K562 (cell line): ENCODE measurements around the gene TMEM245. TPM values are rescaled to one million over a fixed set of nuclear protein-coding genes. Genes with fewer than 3 reads are reported as not detected.

ENCODE experiments used
- ATAC-seq: fragments of 200-7000 bp; cut with Tn5 transposase; 3 replicates; pipeline ENCODE4 v1.9.1; 2020; ENCODE audit warnings: moderate library complexity
- BruUV-seq: library from RNA; stranded (reverse); fragments of 400-500 nt; replicated peaks from 2 replicates; lab custom pipeline; 2021; lab: Mats Ljungman, UMichigan
- CTCF ChIA-PET: fragments of 300-600 bp; formaldehyde crosslinking; extraction: SDS; loops from one replicate; lab custom pipeline; 2021; ENCODE audit warnings: low intra/inter-chr PET ratio; lab: Yijun Ruan, JAX
- POLR2A ChIA-PET: fragments of 300-600, 350-650 bp; sonication (Branson Sonifier 250); formaldehyde crosslinking; extraction: SDS; loops from one replicate; lab custom pipeline; 2021; ENCODE audit warnings: antibody characterized with exemption, inconsistent platforms; lab: Yijun Ruan, JAX
- DNase-seq, 4 experiments: peaks; one replicate each; pipeline versions ENCODE4 v3.0.0 to v3.0.0-alpha.2; 2011 to 2018; ENCODE audit warnings: low spot score in 3 of 4, mixed read lengths in 3 of 4; ENCODE audit errors: extremely low read depth in 1 of 4
- FAIRE-seq: peaks from 2 replicates; lab custom pipeline; 2011; peaks lifted over from hg19 to GRCh38; lab: Jason Lieb, UNC
- H2AFZ ChIP-seq: 2 replicates; pipeline ENCODE4 v1.6.0; 2011; ENCODE audit warnings: low read depth, low read length, control low read depth, inconsistent platforms
- H3K27ac ChIP-seq: fragments of 200-600 bp; 3 replicates; pipeline ENCODE4 v1.8.0; 2011; ENCODE audit warnings: low read depth, mild to moderate bottlenecking, control low read depth, inconsistent platforms, low read length, moderate library complexity, mixed read lengths; ENCODE audit errors: extremely low read depth
- H3K27me3 ChIP-seq, 2 experiments: fragments of 300-600 bp in 1 of 2; 2 replicates in 1 of 2; 3 replicates in 1 of 2; pipeline versions ENCODE4 v1.6.0 to v1.8.0; 2011; ENCODE audit warnings: inconsistent platforms in 2 of 2, low read length in 2 of 2, mild to moderate bottlenecking in 1 of 2, mixed read lengths in 1 of 2, moderate library complexity in 1 of 2; ENCODE audit not compliant: control insufficient read depth in 2 of 2, insufficient read depth in 2 of 2
- H3K36me3 ChIP-seq: fragments of 300-600 bp; 3 replicates; pipeline ENCODE4 v1.8.0; 2011; ENCODE audit warnings: mild to moderate bottlenecking, low read length, inconsistent platforms; ENCODE audit not compliant: control insufficient read depth, insufficient read depth
- H3K4me1 ChIP-seq, 2 experiments: fragments of 200-600 bp in 1 of 2; replicated peaks in 1 of 2; 2 replicates in 1 of 2; 3 replicates in 1 of 2; pipeline versions ENCODE4 v1.5.1 to v1.8.0; 2011; ENCODE audit warnings: inconsistent platforms in 2 of 2, low read length in 2 of 2, mild to moderate bottlenecking in 1 of 2, mixed read lengths in 1 of 2, moderate library complexity in 1 of 2; ENCODE audit not compliant: control insufficient read depth in 2 of 2, insufficient read depth in 2 of 2
- H3K4me2 ChIP-seq: 2 replicates; pipeline ENCODE4 v1.6.1; 2011; ENCODE audit warnings: low read length, control low read depth, inconsistent platforms, mixed read lengths; ENCODE audit not compliant: insufficient read depth
- H3K4me3 ChIP-seq: fragments of 200-600 bp; sonication (generic), shearing (Covaris generic); 2 replicates; pipeline ENCODE4 v1.5.1; 2016; ENCODE audit warnings: control low read depth, inconsistent platforms
- H3K79me2 ChIP-seq: fragments of 200-600 bp; 3 replicates; pipeline ENCODE4 v1.8.0; 2011; ENCODE audit warnings: low read length, inconsistent platforms; ENCODE audit not compliant: control insufficient read depth, insufficient read depth
- H3K9ac ChIP-seq, 2 experiments: 2 replicates each; pipeline versions ENCODE4 v1.6.0 to v1.6.1; 2011; ENCODE audit warnings: low read depth in 2 of 2, low read length in 2 of 2, control low read depth in 1 of 2, inconsistent platforms in 1 of 2, mild to moderate bottlenecking in 1 of 2, mixed read lengths in 1 of 2; ENCODE audit not compliant: insufficient read depth in 1 of 2
- H3K9me1 ChIP-seq: one replicate; pipeline ENCODE4 v1.6.0; 2011; ENCODE audit warnings: inconsistent platforms, mild to moderate bottlenecking, low read length, moderate library complexity; ENCODE audit not compliant: control insufficient read depth, insufficient read depth
- H3K9me3 ChIP-seq: replicated peaks from 2 replicates; pipeline ENCODE4 v1.5.1; 2011; ENCODE audit warnings: low read depth, low read length, inconsistent platforms; ENCODE audit not compliant: control insufficient read depth, insufficient read depth
- H4K20me1 ChIP-seq: replicated peaks from 2 replicates; pipeline ENCODE4 v1.6.1; 2011; ENCODE audit warnings: low read length, inconsistent platforms, mixed read lengths; ENCODE audit not compliant: control insufficient read depth, insufficient read depth
- ADNP ChIP-seq: fragments of 200-800 bp; sonication (Bioruptor generic); IDR thresholded peaks from 2 replicates; pipeline ENCODE4 v1.6.1; 2016; ENCODE audit warnings: missing genetic modification characterization, missing compliant biosample characterization
- BACH1 ChIP-seq: fragments of 200-800 bp; sonication (Bioruptor generic); IDR thresholded peaks from 2 replicates; pipeline ENCODE4 v1.6.1; 2016; ENCODE audit warnings: missing genetic modification characterization, missing compliant biosample characterization
- BCL6 ChIP-seq: fragments of 250-450 bp; sonication (Bioruptor Pico); IDR thresholded peaks from 2 replicates; pipeline ENCODE4 v1.4.0; 2020
- BCOR ChIP-seq: fragments of 450-650 bp; IDR thresholded peaks from 2 replicates; pipeline ENCODE4 v1.6.1; 2016
- CBFA2T2 ChIP-seq: fragments of 450-650 bp; conservative IDR thresholded peaks from 2 replicates; pipeline ENCODE4 v1.6.1; 2017; ENCODE audit warnings: mild to moderate bottlenecking
- DACH1 ChIP-seq: fragments of 450-650 bp; IDR thresholded peaks from 2 replicates; pipeline ENCODE4 v1.6.1; 2018; ENCODE audit not compliant: partially characterized antibody
- ETS2 ChIP-seq: IDR thresholded peaks from 2 replicates; pipeline ENCODE4 v1.6.1; 2016; ENCODE audit warnings: borderline replicate concordance, missing genetic modification characterization, mild to moderate bottlenecking, moderate library complexity, missing compliant biosample characterization; ENCODE audit not compliant: poor library complexity, severe bottlenecking
- FOXA1 ChIP-seq: fragments of 450-650 bp; IDR thresholded peaks from 2 replicates; pipeline ENCODE4 v1.6.1; 2016; ENCODE audit warnings: mild to moderate bottlenecking, borderline replicate concordance
- GATA2 ChIP-seq: sonication (generic); formaldehyde crosslinking; IDR thresholded peaks from 2 replicates; pipeline ENCODE4 v1.4.0; 2020; ENCODE audit warnings: mild to moderate bottlenecking, missing genetic modification reagents
- MAFG ChIP-seq: fragments of 450-650 bp; conservative IDR thresholded peaks from 2 replicates; pipeline ENCODE4 v1.6.1; 2016; ENCODE audit warnings: missing genetic modification characterization, missing compliant biosample characterization
- MAFK ChIP-seq: IDR thresholded peaks from 2 replicates; pipeline ENCODE4 v1.6.1; 2011; ENCODE audit warnings: low read length, improper control_type of control experiment
- NCOA2 ChIP-seq, 2 experiments: fragments of 450-650 bp; IDR thresholded peaks; 2 replicates each; pipeline ENCODE4 v1.6.1; 2018; ENCODE audit warnings: mild to moderate bottlenecking in 2 of 2, moderate library complexity in 1 of 2; ENCODE audit not compliant: partially characterized antibody in 2 of 2
- PCBP2 ChIP-seq: fragments of 200-400 bp; formaldehyde crosslinking; IDR thresholded peaks from 2 replicates; pipeline ENCODE4 v1.6.1; 2018; ENCODE audit warnings: low read length, low read depth, mild to moderate bottlenecking, moderate library complexity; ENCODE audit not compliant: poor library complexity, severe bottlenecking
- PHB2 ChIP-seq: fragments of 450-650 bp; IDR thresholded peaks from 2 replicates; pipeline ENCODE4 v1.6.1; 2017; ENCODE audit warnings: low read depth
- RCOR1 ChIP-seq, 2 experiments: IDR thresholded peaks; 2 replicates each; pipeline ENCODE4 v1.6.1; 2012; ENCODE audit warnings: low read depth in 2 of 2, low read length in 2 of 2, borderline replicate concordance in 1 of 2, improper control_type of control experiment in 1 of 2
- RNF2 ChIP-seq: sonication (generic); IDR thresholded peaks from 2 replicates; pipeline ENCODE4 v1.6.1; 2016
- SMARCA5 ChIP-seq: fragments of 450-650 bp; IDR thresholded peaks from 2 replicates; pipeline ENCODE4 v1.6.1; 2016
- STAT5A ChIP-seq: IDR thresholded peaks from 2 replicates; pipeline ENCODE4 v1.6.1; 2012; ENCODE audit warnings: low read length, inconsistent platforms, borderline replicate concordance
- XRCC3 ChIP-seq: fragments of 450-650 bp; IDR thresholded peaks from 2 replicates; pipeline ENCODE4 v1.6.1; 2017; ENCODE audit warnings: mild to moderate bottlenecking, moderate library complexity
- ZFP36 ChIP-seq: fragments of 150-350 bp; IDR thresholded peaks from 2 replicates; pipeline ENCODE4 v1.6.1; 2018; ENCODE audit warnings: low read length, low read depth; ENCODE audit not compliant: partially characterized antibody
- ZNF583 ChIP-seq: fragments of 250-450 bp; sonication (Bioruptor Pico); IDR thresholded peaks from 2 replicates; pipeline ENCODE4 v1.4.0; 2020
- WGBS: fragments of 100-300 bp; shearing (Covaris generic); methylation state at CpG from one replicate; pipeline ENCODE4 v1.1.6; 2016; ENCODE audit warnings: low coverage, mixed read lengths; ENCODE audit not compliant: insufficient coverage; ENCODE audit errors: missing lambda C conversion rate; 5-methylcytosine and 5-hydroxymethylcytosine counted together
- in situ Hi-C: fragments of 300-500 bp; cut with MboI; formaldehyde crosslinking; loops from 4 replicates; pipeline ENCODE4 v1.15.0; 2018; ENCODE audit warnings: inconsistent platforms, mixed read lengths
- intact Hi-C: fragments of 100-400 bp; cut with micrococcal nuclease; formaldehyde crosslinking; loops from 2 replicates; pipeline ENCODE4 v1.14.2; 2022
- polyA plus RNA-seq, 8 experiments: library from polyadenylated mRNA; depleted of rRNA in 4 of 8; stranded (reverse) in 5 of 8; unstranded in 3 of 8; fragments of >200 nt; fragmentation: Nextera tagmentation in 2 of 8; fragmentation: Illumina TruSeq in 1 of 8; extraction: Ambion mirVana in 2 of 8; extraction: Trizol in 1 of 8; gene quantifications; 2 replicates each; pipeline versions ENCODE4 v1.2.1 to v1.2.3, GENCODE V29; 2011 to 2014; ENCODE audit warnings: inconsistent platforms in 1 of 8, missing spikeins in 1 of 8
- total RNA-seq, 7 experiments: library from RNA; depleted of rRNA in 6 of 7; stranded (reverse); fragments of >200 nt in 6 of 7; fragmentation: Illumina TruSeq in 2 of 7; extraction: Trizol in 2 of 7; gene quantifications; 2 replicates each; pipeline versions ENCODE4 v1.2.1 to v1.2.3, GENCODE V29; 2011 to 2021; ENCODE audit warnings: low replicate concordance in 1 of 7
- TF ChIP-seq, protein P1 (sequence below), 2 experiments: fragments of 450-650 bp in 1 of 2; sonication (generic) in 1 of 2; formaldehyde crosslinking; conservative IDR thresholded peaks; 2 replicates each; pipeline versions ENCODE4 v1.4.0 to v1.8.1; 2020 to 2022; ENCODE audit warnings: mild to moderate bottlenecking in 1 of 2, missing genetic modification reagents in 1 of 2
- TF ChIP-seq, protein P2 (sequence below): fragments of 250-450 bp; sonication (Bioruptor Pico); IDR thresholded peaks from 2 replicates; pipeline ENCODE4 v1.8.0; 2021; ENCODE audit warnings: mild to moderate bottlenecking, moderate library complexity

The TMEM245 gene
- total and polyA plus RNA-seq, 9 of the 15 experiments (the other 6 are each of a cell fraction or from before 2014, with no cell fraction given) = 8.5 to 43.2 (median 24.3) TPM

DNA sequence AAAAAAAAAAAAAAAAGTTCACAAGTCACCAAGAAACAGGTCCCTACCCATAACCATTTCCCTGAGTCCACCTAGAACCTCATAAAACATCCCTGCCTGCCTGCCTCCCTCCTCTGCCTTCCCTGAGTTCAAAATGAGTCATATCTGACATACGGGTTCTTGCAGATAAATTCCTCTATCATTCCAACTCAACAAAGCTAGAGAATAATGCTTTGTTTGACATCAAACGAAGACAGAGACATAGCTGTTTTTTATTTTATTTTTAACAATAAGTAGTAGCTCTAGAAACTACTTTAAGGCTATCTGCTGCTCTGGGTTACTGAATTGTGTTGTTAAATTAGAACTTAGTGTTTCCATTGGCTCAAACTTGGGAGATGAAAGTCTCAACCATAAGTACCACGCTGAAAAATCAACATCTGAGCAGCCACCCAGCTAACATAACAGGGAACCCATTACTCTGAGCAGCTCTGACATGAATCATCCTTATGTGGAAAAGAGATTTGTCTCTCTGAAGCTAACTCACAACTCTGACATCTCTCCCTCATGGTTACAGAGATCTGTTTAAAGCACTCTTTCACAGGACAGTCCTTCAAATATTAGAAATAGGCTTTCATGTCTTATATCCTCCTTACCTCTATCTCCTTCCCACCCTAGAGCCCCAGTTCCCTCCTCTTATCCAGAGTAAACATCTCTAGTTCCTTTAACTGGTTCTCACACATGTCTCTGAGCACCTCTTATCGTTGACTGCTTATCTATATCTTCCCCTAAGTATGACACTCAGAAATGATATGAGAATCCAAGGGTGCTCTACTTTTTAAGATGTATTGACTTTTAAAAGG is 12.1 kb downstream of the TMEM245 start:
- H3K9me3 ChIP-seq = no peaks in the 10 kb centered on the region; the same call in 1 of the 2 replicates
- no peaks in the 10 kb centered on the region for H3K9me1 ChIP-seq
- ChIA-PET CTCF (no interaction called here), POLR2A (interaction anchor here (0.8 to 5.6 kb wide), 4 partner anchors 10 to 62 kb away, joined by 3 to 48 read pairs (median 4); partner anchors contain the start of gene TMEM245)
- H2AFZ ChIP-seq = no peak overlapping the region
- peak overlapping the region in 1 of 2 experiments; percentile 32; a peak in 1 of 4 replicates for H3K9ac ChIP-seq
- 0% methylated on average over 4 of the region's 4 CpGs for WGBS
- in situ Hi-C loops (no loop called here), intact Hi-C loops (no loop called here)
- peak overlapping the region; percentile 53 for H3K4me2 ChIP-seq
- DNase-seq (peak; percentile 56 to 76 (median 63)), FAIRE-seq (peak; percentile 84), ATAC-seq (peak; percentile 87)
- H3K4me3 ChIP-seq = no peak overlapping the region
- BruUV-seq = no TSS peak
- peaks cover 13 to 37% of the 10 kb centered on the region in 2 experiments for H3K4me1 ChIP-seq
- H3K27me3 ChIP-seq = no peaks in the 10 kb centered on the region
- H3K27ac ChIP-seq = peak overlapping the region; percentile 77
- H4K20me1 ChIP-seq = peaks cover 5% of the 10 kb centered on the region; the same call in 1 of the 2 replicates
- H3K36me3 ChIP-seq = peaks cover 36% of the 10 kb centered on the region
- H3K79me2 ChIP-seq = peaks cover 98% of the 10 kb centered on the region
- TF ChIP-seq CBFA2T2 = peak; percentile 80
- peak; percentile 48; the same call in 1 of the 2 replicates for TF ChIP-seq BCOR
- TF ChIP-seq, protein P1, sequence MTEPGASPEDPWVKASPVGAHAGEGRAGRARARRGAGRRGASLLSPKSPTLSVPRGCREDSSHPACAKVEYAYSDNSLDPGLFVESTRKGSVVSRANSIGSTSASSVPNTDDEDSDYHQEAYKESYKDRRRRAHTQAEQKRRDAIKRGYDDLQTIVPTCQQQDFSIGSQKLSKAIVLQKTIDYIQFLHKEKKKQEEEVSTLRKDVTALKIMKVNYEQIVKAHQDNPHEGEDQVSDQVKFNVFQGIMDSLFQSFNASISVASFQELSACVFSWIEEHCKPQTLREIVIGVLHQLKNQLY (CRISPR knock-in tag; conservative IDR thresholded peaks at IDR 0.05) = no peak
- TF ChIP-seq BCL6 (CRISPR knock-in tag) = no peak
- peak in 1 of 2 experiments; percentile 41 for TF ChIP-seq NCOA2 (IDR thresholded peaks at IDR 0.05; ENCODE audit: partially characterized antibody in 2 of 2)
- TF ChIP-seq XRCC3 = no peak
- no peak for TF ChIP-seq MAFK
- no peak for TF ChIP-seq MAFG
- no peak for TF ChIP-seq FOXA1
- TF ChIP-seq PCBP2 = no peak
- TF ChIP-seq STAT5A = peak; percentile 72; the same call in 1 of the 2 replicates
- TF ChIP-seq SMARCA5 = no peak
- TF ChIP-seq ZFP36 = no peak
- no peak for TF ChIP-seq RNF2
- no peak for TF ChIP-seq BACH1 (tag)
- TF ChIP-seq RCOR1 (IDR thresholded peaks at IDR 0.05; ENCODE audit: borderline replicate concordance in 1 of 2, low read depth in 2 of 2, low read length in 2 of 2) = peak in 1 of 2 experiments; percentile 70; a peak in 1 of 4 replicates
- TF ChIP-seq ETS2 (tag) = no peak
- peak; percentile 27 for TF ChIP-seq DACH1
- TF ChIP-seq, protein P2, sequence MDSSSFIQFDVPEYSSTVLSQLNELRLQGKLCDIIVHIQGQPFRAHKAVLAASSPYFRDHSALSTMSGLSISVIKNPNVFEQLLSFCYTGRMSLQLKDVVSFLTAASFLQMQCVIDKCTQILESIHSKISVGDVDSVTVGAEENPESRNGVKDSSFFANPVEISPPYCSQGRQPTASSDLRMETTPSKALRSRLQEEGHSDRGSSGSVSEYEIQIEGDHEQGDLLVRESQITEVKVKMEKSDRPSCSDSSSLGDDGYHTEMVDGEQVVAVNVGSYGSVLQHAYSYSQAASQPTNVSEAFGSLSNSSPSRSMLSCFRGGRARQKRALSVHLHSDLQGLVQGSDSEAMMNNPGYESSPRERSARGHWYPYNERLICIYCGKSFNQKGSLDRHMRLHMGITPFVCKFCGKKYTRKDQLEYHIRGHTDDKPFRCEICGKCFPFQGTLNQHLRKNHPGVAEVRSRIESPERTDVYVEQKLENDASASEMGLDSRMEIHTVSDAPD (CRISPR knock-in tag) = no peak
- peak; percentile 59 for TF ChIP-seq ADNP (tag)
- 0 out of 2 replicates have a peak, but pooled peaks have one; percentile 31 for TF ChIP-seq GATA2
- peak; percentile 64; the same call in 1 of the 2 replicates for TF ChIP-seq PHB2
- no peak for TF ChIP-seq ZNF583 (CRISPR knock-in tag)
